ENCODE results near the gene ATP6V0A1. TPM values are rescaled to one million over a fixed set of nuclear protein-coding genes. Genes with fewer than 3 reads are reported as not detected.

The ATP6V0A1 gene
- total RNA-seq, 2 experiments from 2014 or later, result 4.6 to 6.0 TPM

GRCh38 chr17:42559075-42559474, 100.4 kb downstream of the ATP6V0A1 start:
- ATAC-seq (no peak), DNase-seq (no peak)
- no peaks in the 10 kb centered on the region for H3K9me3 Mint-ChIP-seq (ENCODE audit: low read depth)
- no peaks in the 10 kb centered on the region for H3K27me3 Mint-ChIP-seq
- peaks cover 41% of the 10 kb centered on the region for H3K4me1 Mint-ChIP-seq
- CTCF ChIA-PET, result interaction anchor here (0.9 to 1.8 kb wide), 4 partner anchors 11 to 32 kb away, joined by 3 to 5 read pairs (median 4); partner anchors contain the start of gene PSMC3IP
- no peak overlapping the region for H3K4me3 Mint-ChIP-seq
- no peak overlapping the region for H3K27ac Mint-ChIP-seq
- H3K36me3 Mint-ChIP-seq, result peaks cover 11% of the 10 kb centered on the region

- H3K9me3 Mint-ChIP-seq (ENCODE audit: low read depth), result no peaks in the 10 kb centered on the region
- DNase-seq (no peak), ATAC-seq (no peak)
- no peak overlapping the region for H3K4me3 Mint-ChIP-seq
- H3K36me3 Mint-ChIP-seq, result peaks cover 12% of the 10 kb centered on the region
- H3K27ac Mint-ChIP-seq, result peak overlapping the region; percentile 65
- CTCF ChIA-PET, result no interaction called here
- H3K27me3 Mint-ChIP-seq, result no peaks in the 10 kb centered on the region
- peaks cover 46% of the 10 kb centered on the region for H3K4me1 Mint-ChIP-seq
These were observed 101.6 kb downstream of the ATP6V0A1 start for GRCh38 chr17:42560246-42560645.

GRCh38 chr17:42561897-42562387, 103.3 kb downstream of the ATP6V0A1 start, which contains the start of gene COASY:
TSS of gene COASY (plus strand) at chr17:42562148. CDS start at chr17:42562623, 475 bp downstream.
- peak; percentile 80 for ATAC-seq
- Mint-ChIP-seq H3K4me1 (peaks cover 52% of the 10 kb centered on the region), H3K4me3 (peak within 1 kb of the TSS; percentile 88), H3K27ac (peak within 1 kb of the TSS; percentile 99), H3K36me3 (peaks cover 16% of the 10 kb centered on the region), H3K27me3 (no peaks in the 10 kb centered on the region), H3K9me3 (ENCODE audit: low read depth) (no peaks in the 10 kb centered on the region)
- CTCF ChIA-PET, result interaction anchor here (1.3 to 6.7 kb wide), 2 partner anchors 15 to 32 kb away, joined by 4 to 62 read pairs; partner anchors contain the start of gene PSMC3IP
- DNase-seq, result peak; percentile 97

- Mint-ChIP-seq H3K4me3 (peak overlapping the region; percentile 88), H3K9me3 (ENCODE audit: low read depth) (no peaks in the 10 kb centered on the region), H3K36me3 (peaks cover 18% of the 10 kb centered on the region), H3K4me1 (peaks cover 51% of the 10 kb centered on the region), H3K27me3 (no peaks in the 10 kb centered on the region), H3K27ac (peak overlapping the region; percentile 99)
- CTCF ChIA-PET, result interaction anchor here (0.9 to 6.7 kb wide), 4 partner anchors 15 to 33 kb away, joined by 3 to 62 read pairs (median 4); partner anchors contain the start of genes NAGLU and PSMC3IP
- DNase-seq (no peak), ATAC-seq (peak; percentile 11)
These were observed 103.9 kb downstream of the ATP6V0A1 start for GRCh38 chr17:42562388-42563142.

GRCh38 chr17:42563143-42563509, 104.4 kb downstream of the ATP6V0A1 start:
- no peaks in the 10 kb centered on the region for H3K27me3 Mint-ChIP-seq
- DNase-seq (no peak), ATAC-seq (no peak)
- peak overlapping the region; percentile 99 for H3K27ac Mint-ChIP-seq
- peaks cover 21% of the 10 kb centered on the region for H3K36me3 Mint-ChIP-seq
- no peaks in the 10 kb centered on the region for H3K9me3 Mint-ChIP-seq (ENCODE audit: low read depth)
- CTCF ChIA-PET, result interaction anchor here (0.9 to 6.7 kb wide), 3 partner anchors 14 to 27 kb away, joined by 3 to 62 read pairs (median 4); partner anchors contain the start of genes NAGLU and PSMC3IP
- H3K4me1 Mint-ChIP-seq, result peaks cover 55% of the 10 kb centered on the region
- peak overlapping the region; percentile 88 for H3K4me3 Mint-ChIP-seq

GRCh38 chr17:42563543-42563942, 104.9 kb downstream of the ATP6V0A1 start:
- CTCF ChIA-PET, result interaction anchor here (0.9 to 6.7 kb wide), 3 partner anchors 14 to 27 kb away, joined by 3 to 62 read pairs (median 4); partner anchors contain the start of genes NAGLU and PSMC3IP
- H3K36me3 Mint-ChIP-seq, result peaks cover 21% of the 10 kb centered on the region
- H3K27ac Mint-ChIP-seq, result peak overlapping the region; percentile 99
- no peaks in the 10 kb centered on the region for H3K9me3 Mint-ChIP-seq (ENCODE audit: low read depth)
- no peaks in the 10 kb centered on the region for H3K27me3 Mint-ChIP-seq
- DNase-seq, result no peak
- no peak for ATAC-seq
- peaks cover 58% of the 10 kb centered on the region for H3K4me1 Mint-ChIP-seq
- peak overlapping the region; percentile 88 for H3K4me3 Mint-ChIP-seq

GRCh38 chr17:42563950-42564349, 105.3 kb downstream of the ATP6V0A1 start:
- no peaks in the 10 kb centered on the region for H3K27me3 Mint-ChIP-seq
- H3K4me3 Mint-ChIP-seq, result peak overlapping the region; percentile 88
- CTCF ChIA-PET, result interaction anchor here (1.5 to 6.7 kb wide), 2 partner anchors 13 to 28 kb away, joined by 4 to 62 read pairs; partner anchors contain the start of genes NAGLU and PSMC3IP
- H3K4me1 Mint-ChIP-seq, result peaks cover 62% of the 10 kb centered on the region
- H3K9me3 Mint-ChIP-seq (ENCODE audit: low read depth), result no peaks in the 10 kb centered on the region
- DNase-seq, result no peak
- peaks cover 24% of the 10 kb centered on the region for H3K36me3 Mint-ChIP-seq
- peak overlapping the region; percentile 99 for H3K27ac Mint-ChIP-seq
- no peak for ATAC-seq

- ATAC-seq (no peak), DNase-seq (no peak)
- Mint-ChIP-seq H3K4me1 (peaks cover 69% of the 10 kb centered on the region), H3K27me3 (no peaks in the 10 kb centered on the region), H3K9me3 (ENCODE audit: low read depth) (no peaks in the 10 kb centered on the region), H3K36me3 (peaks cover 34% of the 10 kb centered on the region), H3K4me3 (no peak overlapping the region), H3K27ac (no peak overlapping the region)
- CTCF ChIA-PET, result interaction anchor here (0.5 to 6.7 kb wide), 3 partner anchors 12 to 297 kb away, joined by 3 to 62 read pairs (median 6); partner anchors contain the start of genes NAGLU and PSMC3IP
These were observed 106.3 kb downstream of the ATP6V0A1 start for GRCh38 chr17:42564815-42565522.

GRCh38 chr17:42565523-42566214, 107.0 kb downstream of the ATP6V0A1 start:
- Mint-ChIP-seq H3K36me3 (peaks cover 37% of the 10 kb centered on the region), H3K27me3 (no peaks in the 10 kb centered on the region), H3K9me3 (ENCODE audit: low read depth) (no peaks in the 10 kb centered on the region), H3K4me3 (peak overlapping the region; percentile 94), H3K4me1 (peaks cover 70% of the 10 kb centered on the region), H3K27ac (peak overlapping the region; percentile 94)
- DNase-seq (no peak), ATAC-seq (no peak)
- CTCF ChIA-PET, result interaction anchor here (0.5 to 6.7 kb wide), 4 partner anchors 11 to 298 kb away, joined by 3 to 62 read pairs (median 10); partner anchors contain the start of genes NAGLU and PSMC3IP

GRCh38 chr17:42566215-42566882, 107.7 kb downstream of the ATP6V0A1 start:
- peaks cover 43% of the 10 kb centered on the region for H3K36me3 Mint-ChIP-seq
- H3K9me3 Mint-ChIP-seq (ENCODE audit: low read depth), result no peaks in the 10 kb centered on the region
- H3K4me1 Mint-ChIP-seq, result peaks cover 69% of the 10 kb centered on the region
- no peak for DNase-seq
- no peak for ATAC-seq
- H3K27me3 Mint-ChIP-seq, result no peaks in the 10 kb centered on the region
- CTCF ChIA-PET, result interaction anchor here (1.6 to 6.7 kb wide), 4 partner anchors 11 to 30 kb away, joined by 3 to 62 read pairs (median 10); partner anchors contain the start of genes NAGLU and PSMC3IP
- H3K4me3 Mint-ChIP-seq, result peak overlapping the region; percentile 94
- H3K27ac Mint-ChIP-seq, result peak overlapping the region; percentile 94

GRCh38 chr17:42566883-42567573, 108.3 kb downstream of the ATP6V0A1 start, which contains the start of gene MLX:
TSS of gene MLX (plus strand) at chr17:42567100. CDS start at chr17:42567125, 25 bp downstream.
- peaks cover 48% of the 10 kb centered on the region for H3K36me3 Mint-ChIP-seq
- CTCF ChIA-PET, result interaction anchor here (1.0 to 6.7 kb wide), 5 partner anchors 10 to 362 kb away, joined by 3 to 62 read pairs (median 5); partner anchors contain the start of gene PSMC3IP
- H3K9me3 Mint-ChIP-seq (ENCODE audit: low read depth), result no peaks in the 10 kb centered on the region
- peak; percentile 78 for ATAC-seq
- peak; percentile 94 for DNase-seq
- peaks cover 62% of the 10 kb centered on the region for H3K4me1 Mint-ChIP-seq
- H3K27me3 Mint-ChIP-seq, result no peaks in the 10 kb centered on the region
- H3K27ac Mint-ChIP-seq, result peak within 1 kb of the TSS; percentile 94
- H3K4me3 Mint-ChIP-seq, result peak within 1 kb of the TSS; percentile 94
